Measurements from ENCODE around the gene GK. TPM values are rescaled to one million over a fixed set of nuclear protein-coding genes. Genes with fewer than 3 reads are reported as not detected.

Gene GK
- total RNA-seq, 2 donors from 2014 or later = 8.9 to 10.2 TPM

DNA sequence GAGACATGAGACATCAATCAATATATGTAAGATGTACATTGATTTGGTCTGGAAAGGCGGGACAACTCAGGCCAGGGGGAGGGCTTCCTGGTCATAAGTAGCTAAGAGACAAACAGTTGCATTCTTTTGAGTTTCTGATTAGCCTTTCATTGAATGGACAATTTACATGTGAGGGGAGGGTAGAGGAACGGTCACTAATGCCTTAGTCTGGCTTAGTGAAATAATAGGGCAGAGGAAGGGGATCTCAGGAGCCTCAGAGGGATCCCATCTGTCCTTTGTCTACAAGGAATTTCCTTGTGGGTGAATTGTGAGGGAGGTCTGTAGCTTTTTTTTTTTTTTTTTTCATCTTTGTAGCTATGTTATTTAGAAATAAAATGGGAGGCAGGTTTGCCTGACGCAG lies 88.3 kb downstream of the GK start:
- TF ChIP-seq CTCF (conservative IDR thresholded peaks at IDR 0.05) = no peak
- Mint-ChIP-seq H3K36me3 (ENCODE audit: low read depth) (no peaks in the 10 kb centered on the region), H3K9me3 (peaks cover 2% of the 10 kb centered on the region), H3K4me1 (no peaks in the 10 kb centered on the region), H3K4me3 (no peak overlapping the region), H3K27me3 (ENCODE audit: insufficient read depth) (no peaks in the 10 kb centered on the region), H3K27ac (no peak overlapping the region)
- Histone ChIP-seq H3K27me3 (ENCODE audit: control insufficient read depth, insufficient read depth, low read length, poor library complexity, severe bottlenecking) (no peaks in the 10 kb centered on the region), H3K9me3 (ENCODE audit: control insufficient read depth, low read length) (no peaks in the 10 kb centered on the region), H3K9ac (ENCODE audit: extremely low read depth, low read length, poor library complexity, severe bottlenecking) (no peak overlapping the region), H3K36me3 (ENCODE audit: control insufficient read depth, insufficient read depth, low read length) (no peaks in the 10 kb centered on the region), H3K4me1 (ENCODE audit: control insufficient read depth, insufficient read depth, low read length) (no peaks in the 10 kb centered on the region), H3K4me3 (ENCODE audit: low read length) (no peak overlapping the region), H3K27ac (ENCODE audit: low read depth, low read length) (no peak overlapping the region)
- 0 to 52% methylated on average over 1 to 2 of the region's 3 CpGs for WGBS, 2 experiments (ENCODE audit: insufficient coverage in 1 of 2, insufficient read length in 1 of 2)
- DNase-seq = no peak

DNA sequence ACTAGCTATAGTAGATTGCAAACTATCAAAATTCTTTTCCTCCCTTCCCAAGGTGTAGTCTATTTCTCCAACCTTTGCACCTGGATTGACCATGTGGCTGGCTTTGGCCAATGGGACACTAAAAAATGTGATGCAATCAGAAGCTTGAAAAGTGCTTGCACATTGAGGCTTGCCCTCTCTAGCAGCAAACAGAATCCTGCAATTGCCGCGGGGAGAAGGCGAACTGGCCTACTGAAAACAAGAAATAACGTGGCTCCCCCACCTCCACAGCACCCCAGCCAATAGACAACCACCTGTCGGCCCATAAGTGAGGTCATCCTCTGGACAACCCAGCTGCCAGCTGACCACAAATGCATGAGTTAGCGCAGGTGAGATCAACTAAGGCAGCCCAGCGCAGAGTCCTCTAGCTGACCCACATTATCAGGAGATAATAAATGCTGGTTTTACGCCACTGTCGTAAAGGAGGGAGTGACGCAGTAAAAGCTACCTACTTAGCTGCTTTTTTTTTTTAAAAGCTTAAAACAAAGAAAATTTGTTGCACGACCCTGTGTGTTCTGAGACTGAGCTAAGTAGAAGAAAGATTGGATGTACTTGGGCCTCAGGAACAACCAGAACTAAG lies 95.2 kb downstream of the GK start:
- Mint-ChIP-seq H3K27me3 (ENCODE audit: insufficient read depth) (no peaks in the 10 kb centered on the region), H3K36me3 (ENCODE audit: low read depth) (no peaks in the 10 kb centered on the region), H3K27ac (no peak overlapping the region), H3K9me3 (peaks cover 5% of the 10 kb centered on the region), H3K4me1 (no peaks in the 10 kb centered on the region), H3K4me3 (no peak overlapping the region)
- H3K4me1 ChIP-seq (ENCODE audit: control insufficient read depth, insufficient read depth, low read length) = no peaks in the 10 kb centered on the region
- 92 to 96% methylated on average over 4 to 11 of the region's 11 CpGs for WGBS, 2 experiments (ENCODE audit: insufficient coverage in 1 of 2, insufficient read length in 1 of 2)
- no peak for DNase-seq
- no peaks in the 10 kb centered on the region for H3K9me3 ChIP-seq (ENCODE audit: control insufficient read depth, low read length)
- H3K4me3 ChIP-seq (ENCODE audit: low read length) = no peak overlapping the region
- no peak overlapping the region for H3K27ac ChIP-seq (ENCODE audit: low read depth, low read length)
- H3K36me3 ChIP-seq (ENCODE audit: control insufficient read depth, insufficient read depth, low read length) = no peaks in the 10 kb centered on the region
- H3K27me3 ChIP-seq (ENCODE audit: control insufficient read depth, insufficient read depth, low read length, poor library complexity, severe bottlenecking) = no peaks in the 10 kb centered on the region
- TF ChIP-seq CTCF (conservative IDR thresholded peaks at IDR 0.05) = no peak
- H3K9ac ChIP-seq (ENCODE audit: extremely low read depth, low read length, poor library complexity, severe bottlenecking) = no peak overlapping the region

DNA sequence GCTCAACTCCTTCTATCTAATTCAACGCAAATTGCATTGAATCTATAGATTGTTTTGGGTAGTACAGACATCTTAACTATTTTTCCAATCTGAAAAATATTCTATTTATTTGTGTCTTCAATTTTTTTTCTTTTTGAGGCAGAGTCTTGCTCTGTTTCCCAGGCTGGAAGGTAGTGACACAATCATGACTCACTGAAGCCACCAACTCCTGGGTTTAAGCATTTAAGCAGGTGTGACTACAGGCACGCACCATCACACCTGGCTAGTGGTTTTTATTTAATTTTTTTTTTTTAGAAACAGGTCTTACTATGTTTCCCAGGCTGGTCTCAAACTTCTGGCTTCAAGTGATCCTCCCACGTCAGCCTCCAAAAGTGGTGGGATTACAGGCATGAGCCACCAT lies 98.3 kb downstream of the GK start:
- Histone ChIP-seq H3K9me3 (ENCODE audit: control insufficient read depth, low read length) (no peaks in the 10 kb centered on the region), H3K4me1 (ENCODE audit: control insufficient read depth, insufficient read depth, low read length) (no peaks in the 10 kb centered on the region), H3K9ac (ENCODE audit: extremely low read depth, low read length, poor library complexity, severe bottlenecking) (no peak overlapping the region), H3K4me3 (ENCODE audit: low read length) (no peak overlapping the region), H3K27me3 (ENCODE audit: control insufficient read depth, insufficient read depth, low read length, poor library complexity, severe bottlenecking) (no peaks in the 10 kb centered on the region), H3K27ac (ENCODE audit: low read depth, low read length) (no peak overlapping the region), H3K36me3 (ENCODE audit: control insufficient read depth, insufficient read depth, low read length) (no peaks in the 10 kb centered on the region)
- no peak for TF ChIP-seq CTCF (conservative IDR thresholded peaks at IDR 0.05)
- 94% methylated on average over 2 of the region's 3 CpGs; no CpG with 5 or more reads in 1 of the 2 experiments for WGBS, 2 experiments (ENCODE audit: insufficient coverage in 1 of 2, insufficient read length in 1 of 2)
- Mint-ChIP-seq H3K27me3 (ENCODE audit: insufficient read depth) (no peaks in the 10 kb centered on the region), H3K27ac (no peak overlapping the region), H3K4me1 (no peaks in the 10 kb centered on the region), H3K36me3 (ENCODE audit: low read depth) (no peaks in the 10 kb centered on the region), H3K4me3 (no peak overlapping the region), H3K9me3 (peaks cover 18% of the 10 kb centered on the region)
- no peak for DNase-seq

Measured in endodermal cell (in vitro differentiated cells).